ENCODE data around the gene TBCEL.
"Not testable (repeated sequence)": the region's sequence is repeated elsewhere in the genome, so short reads cannot be mapped to it uniquely, and the experiment has no call there.

Gene TBCEL

DNA sequence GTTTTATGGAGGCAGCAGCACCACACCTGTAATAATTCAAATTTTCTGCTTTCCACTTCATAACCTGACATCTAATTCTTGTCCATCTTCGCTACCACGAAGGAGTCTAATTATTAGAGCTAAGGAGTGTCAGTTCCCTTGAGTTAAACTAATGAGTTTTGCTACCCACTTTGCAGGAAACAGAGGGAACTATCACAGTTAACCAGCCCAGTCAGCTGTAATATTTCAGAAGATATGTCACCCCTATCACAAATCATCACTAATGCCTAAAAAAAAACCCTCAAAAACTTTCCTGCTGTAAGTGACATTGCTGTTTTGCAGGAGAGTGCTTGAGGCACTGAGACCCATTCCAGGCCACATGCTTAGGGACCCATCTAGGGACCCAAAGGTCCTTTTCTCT, 85.6 kb downstream of the TBCEL start:
- DNase-seq: no peak

DNA sequence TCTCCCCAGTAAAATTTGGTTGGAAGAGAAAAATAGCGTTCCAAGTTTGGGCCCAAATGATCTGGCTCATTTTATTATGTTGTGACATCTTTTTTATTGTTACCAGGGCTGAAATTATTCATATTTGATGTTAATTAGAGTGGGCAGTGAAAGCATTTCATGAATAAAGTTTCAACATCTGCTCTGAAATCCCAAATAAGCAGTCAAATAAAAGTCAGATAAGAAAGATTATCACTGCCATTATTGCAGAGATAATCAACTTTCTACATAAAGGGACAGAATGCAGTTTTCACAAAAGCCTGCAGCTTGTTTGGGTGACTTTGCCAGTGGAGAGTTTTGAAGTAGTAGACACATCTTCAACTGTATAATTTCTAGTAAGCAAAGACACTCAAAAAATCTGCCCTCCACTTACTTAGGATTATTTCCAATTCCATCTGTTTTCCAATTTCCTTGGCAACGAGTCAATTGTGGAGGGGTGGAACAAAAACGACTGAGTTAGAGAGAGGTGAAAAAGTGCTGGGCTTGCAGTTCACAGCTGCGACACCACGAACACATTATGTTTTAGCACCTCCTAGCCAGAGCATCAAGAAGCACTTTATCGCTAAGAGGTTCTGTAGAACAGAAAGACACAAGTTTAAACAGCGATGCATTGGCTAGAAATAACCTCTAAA, 86.1 kb downstream of the TBCEL start:
- no peak for DNase-seq

DNA sequence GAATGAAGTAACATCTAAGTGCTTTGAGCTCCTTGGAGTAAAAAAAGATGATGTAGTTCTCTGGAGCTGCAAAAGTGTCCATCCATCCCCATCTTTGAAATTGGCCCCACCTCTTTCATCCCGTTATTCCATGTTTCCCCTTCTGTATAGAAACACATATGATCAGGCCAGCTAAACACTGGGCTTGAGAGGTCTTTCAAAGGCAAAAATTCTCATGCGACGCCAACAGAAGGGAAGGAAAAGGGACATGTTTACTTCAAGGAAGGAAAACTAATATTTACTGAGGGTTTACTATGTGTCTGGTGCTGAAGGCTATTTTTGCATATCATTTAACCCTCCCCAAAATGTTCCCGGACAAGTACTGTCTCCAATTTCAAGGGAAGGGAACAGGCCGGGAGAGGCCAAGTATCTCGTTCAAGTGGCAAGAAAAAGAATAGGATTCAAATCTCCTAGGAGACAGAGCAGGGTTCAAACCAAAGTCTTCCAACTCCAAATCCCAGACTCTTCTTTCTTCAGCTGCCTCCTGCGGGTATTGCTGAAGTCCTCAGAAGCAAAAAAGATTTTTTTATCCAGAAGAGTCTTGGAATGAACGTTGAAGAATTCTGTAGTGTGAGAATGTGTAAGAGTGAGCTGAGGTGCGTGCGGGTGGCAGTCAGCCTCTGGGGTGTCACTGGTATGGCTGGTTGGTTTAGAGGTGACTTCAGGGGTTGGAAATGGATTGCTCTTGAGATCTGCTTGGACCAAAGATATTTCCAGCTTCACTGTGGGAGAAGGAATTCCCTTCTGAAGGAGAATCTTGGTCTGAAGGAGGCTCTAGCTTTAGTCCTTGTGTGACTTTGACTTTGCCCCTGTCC, 87.2 kb downstream of the TBCEL start:
- DNase-seq: no peak

DNA sequence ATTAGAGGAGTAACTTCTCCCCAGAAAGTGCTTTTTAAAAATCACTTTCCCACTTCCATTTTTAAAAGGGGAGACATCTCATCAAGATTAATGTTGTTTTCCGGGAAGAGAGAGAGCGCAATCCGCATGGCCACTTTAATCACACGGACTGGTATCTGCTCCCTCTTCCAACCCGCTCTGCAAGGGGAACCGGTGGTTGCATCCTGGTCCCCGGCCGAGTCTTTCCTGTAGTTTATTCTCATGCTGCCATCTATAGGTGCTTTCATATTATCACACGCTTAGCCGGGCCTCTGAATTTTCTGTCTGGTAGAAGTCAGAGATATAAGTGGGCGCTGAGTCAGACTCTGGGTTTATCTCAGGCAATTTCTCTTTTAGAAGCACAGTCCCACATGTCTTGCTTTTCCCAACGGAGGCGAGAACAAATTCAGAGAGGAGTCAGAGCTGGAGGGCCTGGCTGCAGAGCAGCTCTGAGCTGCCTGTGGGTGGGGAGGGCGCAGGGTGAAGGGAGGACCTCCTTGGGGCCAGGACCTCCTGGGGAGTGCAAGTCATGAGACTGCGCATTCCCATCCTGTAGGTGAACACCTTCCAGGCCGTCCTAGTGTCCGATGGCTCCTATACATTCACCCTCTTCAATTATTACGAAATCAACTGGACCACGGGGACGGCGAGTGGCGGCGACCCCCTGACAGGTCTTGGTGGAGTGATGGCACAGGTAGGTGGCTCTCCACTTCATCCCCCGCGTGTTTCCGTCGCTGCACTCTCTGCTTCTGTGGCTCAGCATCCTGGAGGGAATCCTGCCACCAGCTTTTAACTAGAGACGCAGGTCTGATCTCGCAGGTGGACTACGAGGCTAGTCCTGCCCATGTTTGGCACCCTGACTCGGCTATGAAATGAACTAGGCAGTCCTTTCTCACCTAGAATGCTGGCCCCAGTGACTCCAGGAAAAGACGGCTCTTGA, 88.9 kb downstream of the TBCEL start:
- DNase-seq: peak; percentile 5

DNA sequence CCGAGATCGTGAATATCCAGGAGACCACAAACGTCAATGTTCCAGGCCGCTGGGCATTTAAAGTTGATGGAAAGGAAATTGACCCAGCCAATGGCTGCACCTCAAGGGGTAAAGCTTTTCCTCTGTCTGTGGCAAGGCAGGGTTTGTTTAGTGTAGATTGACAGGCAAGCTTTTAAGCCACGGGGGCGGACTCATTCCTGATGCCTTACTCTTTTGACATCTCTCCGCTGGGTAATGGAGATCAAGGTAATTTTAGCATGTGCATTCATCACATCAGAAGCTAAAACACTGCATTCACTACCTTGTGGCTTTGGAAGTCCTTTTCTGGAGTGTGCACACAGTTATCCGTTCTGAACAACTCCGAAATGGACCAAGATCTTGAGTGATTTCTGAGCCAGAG, 89.7 kb downstream of the TBCEL start:
- DNase-seq: no peak

DNA sequence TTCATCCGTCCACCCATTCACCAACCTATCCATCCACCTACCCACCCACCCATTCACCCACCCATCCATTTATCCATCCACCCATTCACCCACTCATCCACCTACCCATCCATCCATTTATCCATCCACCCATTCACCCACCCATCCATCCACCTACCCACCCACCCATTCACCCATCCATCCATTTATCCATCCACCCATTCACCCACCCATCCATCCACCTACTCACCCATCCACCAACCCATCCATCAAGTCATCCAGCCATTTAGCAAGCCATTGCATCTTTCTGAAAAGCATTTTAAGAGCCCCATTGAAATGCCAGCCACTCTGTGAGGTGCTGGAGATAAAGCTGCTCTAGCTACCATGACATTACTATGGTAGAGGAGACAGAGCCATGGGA, 91.1 kb downstream of the TBCEL start:
- not testable (repeated sequence) for DNase-seq

DNA sequence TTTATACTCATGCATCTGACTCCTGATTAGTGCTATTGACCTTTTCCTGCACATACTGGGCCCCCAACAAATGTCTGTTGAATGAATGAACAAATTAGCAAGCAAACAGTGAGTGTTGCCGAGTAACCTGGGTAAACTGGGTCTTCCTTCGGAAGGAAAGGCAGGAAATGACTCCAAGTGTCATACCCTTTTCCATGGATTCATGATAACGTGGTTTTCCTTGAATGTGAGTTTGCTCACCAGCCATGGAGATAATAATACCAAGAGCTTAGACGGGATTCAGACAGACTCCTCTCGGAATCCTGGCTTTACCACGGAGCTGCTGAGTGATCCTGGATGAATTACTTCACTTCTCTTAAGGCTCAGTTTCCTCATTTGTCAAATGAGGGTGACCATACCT, 93.9 kb downstream of the TBCEL start:
- no peak for DNase-seq

DNA sequence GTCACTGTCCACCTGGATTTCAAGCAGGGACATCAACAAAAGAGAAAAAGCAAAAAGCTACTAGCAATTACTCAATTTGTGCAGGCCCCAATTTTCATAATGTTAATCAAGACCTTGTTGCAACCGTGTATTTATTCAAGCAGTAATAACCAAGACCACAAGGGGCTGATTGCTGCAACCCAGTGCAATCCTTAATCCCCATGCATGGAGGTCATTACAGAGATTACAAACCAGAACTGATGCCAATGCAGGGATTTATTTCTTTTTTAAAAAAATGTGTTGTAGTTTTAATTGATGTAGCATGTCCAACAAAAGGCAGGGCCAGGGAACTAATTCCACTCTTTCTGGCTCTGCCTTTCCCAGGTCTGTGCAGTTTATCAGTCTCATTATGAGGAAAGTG, 95.5 kb downstream of the TBCEL start:
- no peak for DNase-seq

DNA sequence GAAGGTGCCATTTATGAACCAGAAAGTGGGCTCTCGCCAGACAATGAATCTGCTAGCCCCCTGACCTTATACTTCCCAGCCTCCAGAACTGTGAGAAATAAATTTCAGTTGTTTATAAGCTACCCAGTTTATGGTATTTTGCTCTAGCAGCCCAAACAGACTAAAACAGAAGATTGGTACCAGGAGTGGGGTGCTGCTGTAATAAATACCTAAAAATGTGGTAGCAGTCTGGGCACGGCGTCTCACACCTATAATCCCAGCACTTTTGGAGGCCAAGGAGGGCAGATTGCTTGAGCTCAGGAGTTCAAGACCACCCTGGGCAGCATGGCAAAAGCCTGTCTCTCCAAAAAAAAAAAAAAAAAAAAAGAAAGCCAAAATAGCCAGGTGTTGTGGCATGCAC, 98.4 kb downstream of the TBCEL start:
- DNase-seq: no peak

DNA sequence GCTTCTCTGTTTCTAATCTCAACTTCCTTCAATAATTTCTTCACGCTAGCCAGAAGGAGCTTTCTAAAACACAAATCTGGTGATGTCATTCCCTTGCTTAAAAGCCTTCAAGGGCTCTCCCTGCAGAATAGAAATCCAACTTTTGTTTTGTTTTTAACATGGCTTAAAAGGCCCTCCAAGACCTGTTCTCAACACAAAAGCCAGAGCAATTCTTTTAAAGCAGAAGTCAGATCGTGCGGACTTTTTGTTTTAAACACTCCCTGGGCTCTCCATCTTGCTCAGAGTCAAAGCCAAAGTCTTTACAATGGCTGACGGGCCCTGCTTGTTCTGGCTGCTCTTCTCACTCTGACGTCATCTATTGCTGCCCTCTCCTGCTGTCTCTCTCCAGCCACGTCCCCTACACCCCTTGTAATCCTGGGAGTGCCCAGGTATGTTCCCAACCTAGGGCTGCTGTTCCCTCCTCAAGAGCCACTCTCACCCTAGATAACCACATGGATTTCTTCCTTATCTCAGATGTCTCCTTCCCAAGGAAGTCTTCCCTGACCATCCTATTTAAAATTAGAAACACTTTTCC, 99.7 kb downstream of the TBCEL start:
- DNase-seq: no peak

DNA sequence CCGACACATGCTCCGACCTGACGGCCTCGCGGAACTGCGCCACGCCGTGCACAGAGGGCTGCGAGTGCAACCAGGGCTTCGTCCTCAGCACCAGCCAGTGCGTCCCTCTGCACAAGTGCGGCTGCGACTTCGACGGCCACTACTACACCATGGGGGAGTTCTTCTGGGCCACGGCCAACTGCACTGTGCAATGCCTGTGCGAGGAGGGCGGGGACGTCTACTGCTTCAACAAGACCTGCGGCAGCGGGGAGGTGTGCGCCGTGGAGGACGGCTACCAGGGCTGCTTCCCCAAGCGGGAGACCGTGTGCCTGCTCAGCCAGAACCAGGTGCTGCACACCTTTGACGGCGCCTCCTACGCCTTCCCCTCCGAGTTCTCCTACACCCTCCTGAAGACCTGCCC, 103.9 kb downstream of the TBCEL start:
- no peak for DNase-seq

DNA sequence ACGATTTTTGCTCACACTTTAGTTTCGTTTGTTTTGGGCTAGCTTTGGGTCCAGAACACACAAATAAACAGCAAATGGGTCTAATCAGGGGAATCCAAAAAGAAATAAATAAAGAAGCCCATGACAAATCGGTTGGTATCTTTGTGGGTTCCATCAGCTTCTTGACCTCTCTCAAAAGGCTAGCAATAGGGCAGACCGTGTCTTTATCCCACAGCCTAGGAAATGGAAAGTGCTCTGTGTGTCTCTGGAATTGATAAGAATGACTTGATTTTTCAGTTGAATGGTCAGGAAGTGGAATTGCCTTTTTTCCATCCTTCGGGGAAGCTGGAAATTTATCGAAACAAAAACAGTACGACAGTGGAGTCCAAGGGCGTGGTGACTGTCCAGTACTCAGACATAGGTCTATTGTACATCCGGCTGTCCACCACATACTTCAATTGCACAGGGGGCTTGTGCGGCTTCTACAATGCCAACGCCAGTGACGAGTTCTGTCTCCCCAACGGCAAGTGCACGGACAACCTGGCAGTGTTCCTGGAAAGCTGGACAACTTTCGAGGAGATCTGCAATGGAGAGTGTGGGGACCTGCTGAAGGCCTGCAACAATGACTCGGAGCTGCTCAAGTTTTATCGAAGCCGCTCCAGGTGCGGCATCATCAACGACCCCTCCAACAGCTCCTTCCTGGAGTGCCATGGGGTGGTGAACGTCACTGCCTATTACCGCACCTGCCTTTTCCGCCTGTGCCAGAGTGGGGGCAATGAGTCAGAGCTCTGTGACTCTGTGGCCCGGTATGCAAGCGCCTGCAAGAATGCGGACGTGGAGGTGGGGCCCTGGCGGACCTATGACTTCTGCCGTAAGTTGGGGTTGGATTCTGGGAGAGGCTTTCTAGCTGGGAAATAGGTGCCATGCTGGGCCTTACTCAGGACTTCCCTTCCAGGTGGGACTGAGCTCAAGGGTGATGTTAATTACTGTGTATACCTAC, 105.7 kb downstream of the TBCEL start:
- DNase-seq: no peak

DNA sequence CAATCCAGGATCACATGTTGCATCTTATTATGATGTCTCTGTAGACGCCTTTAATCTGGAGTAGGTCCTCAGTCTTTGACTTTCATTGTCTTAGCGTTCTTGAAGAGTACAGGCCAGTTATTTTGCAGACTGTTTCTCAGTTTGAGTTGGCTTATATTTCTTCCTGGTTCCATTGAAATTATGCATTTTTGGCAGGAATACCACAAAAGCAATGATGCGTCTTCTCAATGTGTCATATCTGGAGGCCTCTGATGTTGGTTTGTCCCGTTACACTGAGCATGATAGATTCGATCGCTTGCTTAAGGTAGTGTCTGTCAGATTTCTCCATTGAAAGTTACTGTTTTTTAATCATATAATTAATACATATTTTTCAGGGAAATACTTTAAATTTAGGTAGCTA, 107.8 kb downstream of the TBCEL start:
- no peak for DNase-seq

DNA sequence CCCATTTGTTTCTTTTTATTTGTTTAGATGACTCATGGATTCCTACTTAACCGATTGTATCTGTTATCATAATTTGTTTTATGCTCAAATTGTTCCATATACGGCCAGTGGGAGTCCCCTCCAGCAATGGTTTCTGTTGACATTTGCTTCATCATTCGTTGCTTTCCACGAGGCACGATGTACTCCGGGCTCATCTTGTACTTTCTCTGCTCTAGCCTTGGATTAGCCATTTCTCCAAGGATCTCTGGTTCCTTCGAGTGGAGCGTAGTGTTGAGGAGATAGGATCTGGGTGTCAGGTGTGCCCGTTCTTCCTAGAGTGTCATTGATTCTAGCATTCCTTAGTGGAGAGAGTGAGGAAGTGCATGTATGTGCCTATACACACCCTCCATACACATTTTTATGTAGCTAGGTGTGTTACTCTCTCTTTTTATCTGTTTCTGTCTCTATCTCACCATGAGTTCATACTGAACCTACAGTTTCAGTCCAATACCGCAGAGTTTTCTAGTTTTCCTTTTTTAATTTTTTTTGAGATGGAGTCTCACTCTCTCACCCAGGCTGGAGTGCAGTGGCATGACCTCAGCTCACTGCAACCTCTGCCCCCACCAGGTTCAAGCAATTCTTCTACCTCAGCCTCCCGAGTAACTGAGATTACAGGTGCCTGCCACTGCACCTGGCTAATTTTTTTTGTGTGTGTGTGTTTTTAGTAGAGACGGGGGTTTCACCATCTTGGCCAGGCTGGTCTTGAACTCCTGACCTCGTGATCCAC, 108.5 kb downstream of the TBCEL start:
- no peak for DNase-seq

DNA sequence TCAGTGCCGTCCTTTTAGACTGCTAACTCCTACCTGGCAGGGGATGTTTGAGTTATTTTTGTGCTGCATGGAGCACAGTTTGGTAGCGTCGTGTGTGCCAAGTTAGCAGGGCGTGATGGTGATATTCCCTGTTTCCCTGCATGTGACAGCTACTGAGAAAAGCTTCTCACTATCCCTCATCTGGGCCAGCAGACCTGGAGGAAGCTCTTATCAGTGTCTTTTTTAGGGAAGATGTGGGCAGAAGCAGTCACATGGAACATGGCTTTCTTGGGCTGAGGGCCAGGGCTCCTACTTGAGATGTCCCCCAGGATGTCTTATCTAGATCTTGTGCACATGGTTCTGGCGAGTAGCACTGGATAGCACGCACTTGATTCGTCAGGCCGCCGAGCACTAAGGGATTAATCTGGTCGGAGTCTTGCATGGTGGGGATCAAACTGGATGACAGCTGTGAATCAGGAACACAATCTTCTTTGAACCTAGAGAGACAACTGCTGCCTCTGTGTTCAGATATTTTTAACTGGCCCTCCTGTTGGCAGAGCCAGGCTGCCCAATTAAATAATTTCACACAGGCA, 110.9 kb downstream of the TBCEL start:
- DNase-seq: no peak

DNA sequence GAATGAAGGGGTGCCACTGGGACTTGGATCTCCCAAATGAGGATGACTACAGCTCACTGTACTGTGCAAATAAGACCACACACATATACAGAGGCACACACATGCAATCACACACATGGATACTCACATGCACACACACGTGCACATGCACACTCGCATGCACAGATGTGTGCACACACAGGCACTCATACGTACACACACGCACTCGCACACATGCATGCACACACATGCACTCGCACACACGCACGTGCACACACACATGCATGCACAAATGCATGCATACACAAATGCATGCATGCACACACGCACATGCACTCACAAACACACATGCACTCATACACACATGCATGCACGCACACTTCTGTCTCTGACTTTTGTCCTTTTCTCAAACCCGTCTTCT, 113.1 kb downstream of the TBCEL start:
- DNase-seq: no peak

DNA sequence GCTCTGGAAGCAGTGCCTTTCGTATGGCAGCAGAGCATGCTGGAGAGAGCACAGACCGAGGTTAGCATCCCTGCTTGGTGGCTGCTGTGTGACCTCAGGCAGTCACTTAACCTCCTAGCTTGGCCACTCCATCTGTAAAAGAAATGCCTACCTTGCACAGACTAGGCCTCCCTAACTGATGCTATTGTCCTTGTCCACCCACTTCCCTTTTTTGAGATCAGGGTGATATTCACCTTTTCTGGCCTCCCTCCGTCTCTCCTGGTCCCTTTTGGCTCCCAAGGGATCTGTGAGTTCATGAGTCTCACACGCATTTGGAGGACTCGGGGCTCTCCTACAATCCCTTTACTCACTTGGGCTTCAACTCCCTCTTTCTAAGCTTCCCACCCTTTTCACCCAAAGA, 114.4 kb downstream of the TBCEL start:
- DNase-seq: no peak

DNA sequence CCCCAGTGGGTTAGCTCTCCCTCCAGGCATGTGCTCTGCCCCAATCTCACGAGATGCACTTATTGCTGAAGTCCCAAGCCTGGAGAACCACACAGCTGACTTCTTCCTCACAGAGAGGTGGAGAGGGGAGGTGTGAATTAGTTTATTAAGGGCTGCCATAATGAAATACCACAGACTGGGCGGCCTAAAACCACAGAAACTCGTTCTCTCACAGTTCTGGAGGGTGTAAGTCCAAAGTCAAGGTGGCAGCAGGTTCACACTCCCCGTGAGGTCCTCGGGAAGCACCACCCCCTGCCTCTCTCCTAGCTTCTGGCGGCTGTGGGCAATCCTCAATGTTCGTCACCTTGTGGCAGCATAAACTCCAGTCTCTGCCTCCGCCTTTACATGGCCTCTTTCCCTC, 116.5 kb downstream of the TBCEL start:
- no peak for DNase-seq
